H9 (cell line): ENCODE data around the gene LDB2. TPM values are rescaled to one million over a fixed set of nuclear protein-coding genes. Genes with fewer than 3 reads are reported as not detected.

Experiments
- DNase-seq: peaks from one replicate; pipeline ENCODE4 v3.0.0-alpha.2; 2017
- H2AFZ ChIP-seq: one replicate; pipeline ENCODE4 v1.6.1; 2013; ENCODE audit warnings: mild to moderate bottlenecking, low read length, control low read depth, moderate library complexity
- H2AK5ac ChIP-seq: 2 replicates; pipeline ENCODE4 v1.6.1; 2013; ENCODE audit warnings: low read length, control low read depth, mixed read lengths; ENCODE audit not compliant: insufficient read length
- H2BK120ac ChIP-seq: one replicate; pipeline ENCODE4 v1.6.1; 2013; ENCODE audit warnings: low read depth, mild to moderate bottlenecking, low read length, control low read depth, inconsistent platforms; ENCODE audit not compliant: poor library complexity, severe bottlenecking
- H2BK12ac ChIP-seq: 2 replicates; pipeline ENCODE4 v1.6.1; 2013; ENCODE audit warnings: low read length, control low read depth, mixed read lengths, low read depth; ENCODE audit not compliant: insufficient read length
- H2BK15ac ChIP-seq: 2 replicates; pipeline ENCODE4 v1.6.1; 2013; ENCODE audit warnings: low read depth, low read length, control low read depth
- H2BK20ac ChIP-seq: one replicate; pipeline ENCODE4 v1.6.1; 2013; ENCODE audit warnings: low read depth, mild to moderate bottlenecking, low read length, control low read depth, inconsistent platforms; ENCODE audit not compliant: poor library complexity, severe bottlenecking
- H2BK5ac ChIP-seq: 2 replicates; pipeline ENCODE4 v1.6.1; 2013; ENCODE audit warnings: low read length, control low read depth, mixed read lengths; ENCODE audit not compliant: insufficient read length
- H3K14ac ChIP-seq: 2 replicates; pipeline ENCODE4 v1.6.1; 2013; ENCODE audit warnings: low read length, control low read depth; ENCODE audit not compliant: insufficient read depth
- H3K18ac ChIP-seq: 2 replicates; pipeline ENCODE4 v1.6.1; 2013; ENCODE audit warnings: low read depth, mild to moderate bottlenecking, mixed read lengths, low read length, control low read depth; ENCODE audit not compliant: insufficient read length
- H3K23ac ChIP-seq: 2 replicates; pipeline ENCODE4 v1.6.1; 2013; ENCODE audit warnings: low read length, control low read depth, mixed read lengths, low read depth; ENCODE audit not compliant: insufficient read length
- H3K23me2 ChIP-seq: 2 replicates; pipeline ENCODE4 v1.6.1; 2013; ENCODE audit warnings: low read depth, mild to moderate bottlenecking, mixed read lengths, low read length, control low read depth; ENCODE audit not compliant: insufficient read length, poor library complexity, severe bottlenecking
- H3K27ac ChIP-seq: 2 replicates; pipeline ENCODE4 v1.5.1; 2013; ENCODE audit warnings: low read length, control low read depth, mixed read lengths, low read depth; ENCODE audit not compliant: insufficient read length
- H3K27me3 ChIP-seq: 2 replicates; pipeline ENCODE4 v1.6.1; 2013; ENCODE audit warnings: low read length, control low read depth, inconsistent platforms; ENCODE audit not compliant: insufficient read depth
- H3K4ac ChIP-seq: 2 replicates; pipeline ENCODE4 v1.6.1; 2013; ENCODE audit warnings: low read depth, mild to moderate bottlenecking, control low read depth, inconsistent platforms, low read length, moderate library complexity
- H3K4me1 ChIP-seq: 2 replicates; pipeline ENCODE4 v1.6.1; 2013; ENCODE audit warnings: low read length, control low read depth, inconsistent platforms; ENCODE audit not compliant: insufficient read depth
- H3K4me2 ChIP-seq: 2 replicates; pipeline ENCODE4 v1.6.1; 2013; ENCODE audit warnings: low read length, control low read depth, mixed read lengths; ENCODE audit not compliant: insufficient read length, insufficient read depth
- H3K56ac ChIP-seq: 2 replicates; pipeline ENCODE4 v1.6.1; 2013; ENCODE audit warnings: low read depth, mild to moderate bottlenecking, mixed read lengths, low read length, control low read depth; ENCODE audit not compliant: insufficient read length
- H3K79me1 ChIP-seq: 2 replicates; pipeline ENCODE4 v1.6.1; 2013; ENCODE audit warnings: low read depth, mild to moderate bottlenecking, moderate library complexity, low read length, control low read depth, inconsistent platforms; ENCODE audit not compliant: insufficient read depth, poor library complexity, severe bottlenecking
- H3K79me2 ChIP-seq: 2 replicates; pipeline ENCODE4 v1.6.1; 2013; ENCODE audit warnings: low read length, control low read depth, inconsistent platforms; ENCODE audit not compliant: insufficient read depth
- H3K9ac ChIP-seq: 2 replicates; pipeline ENCODE4 v1.6.1; 2013; ENCODE audit warnings: low read length, control low read depth, mixed read lengths; ENCODE audit not compliant: insufficient read length; ENCODE audit errors: extremely low read depth
- H3K9me3 ChIP-seq: one replicate; pipeline ENCODE4 v1.6.1; 2013; ENCODE audit warnings: low read depth, low read length, inconsistent platforms; ENCODE audit not compliant: control insufficient read depth
- H3T11ph ChIP-seq: one replicate; pipeline ENCODE4 v1.6.1; 2013; ENCODE audit warnings: mild to moderate bottlenecking, low read length, control low read depth, inconsistent platforms
- H4K20me1 ChIP-seq: one replicate; pipeline ENCODE4 v1.6.1; 2013; ENCODE audit not compliant: control insufficient read depth, insufficient read length, insufficient read depth
- H4K5ac ChIP-seq: 2 replicates; pipeline ENCODE4 v1.6.1; 2013; ENCODE audit warnings: low read depth, mild to moderate bottlenecking, mixed read lengths, low read length, control low read depth; ENCODE audit not compliant: insufficient read length
- H4K8ac ChIP-seq: replicated peaks from 2 replicates; pipeline ENCODE4 v1.6.1; 2013; ENCODE audit warnings: low read length, control low read depth, mixed read lengths, low read depth; ENCODE audit not compliant: insufficient read length
- H4K91ac ChIP-seq: 2 replicates; pipeline ENCODE4 v1.6.1; 2013; ENCODE audit warnings: low read depth, mild to moderate bottlenecking, moderate library complexity, mixed read lengths, low read length, control low read depth; ENCODE audit not compliant: insufficient read length
- H3K27ac Mint-ChIP-seq, 3 experiments: 2 replicates in 2 of 3; 3 replicates in 1 of 3; pipeline ENCODE4 v1.8.0; 2020 to 2021; ENCODE audit warnings: mixed read lengths in 3 of 3, mild to moderate bottlenecking in 1 of 3, moderate library complexity in 1 of 3
- H3K27me3 Mint-ChIP-seq: 2 replicates; pipeline ENCODE4 v1.8.0; 2021; ENCODE audit warnings: low read depth, mild to moderate bottlenecking, moderate library complexity, mixed read lengths
- H3K36me3 Mint-ChIP-seq, 3 experiments: 2 replicates in 2 of 3; 3 replicates in 1 of 3; pipeline ENCODE4 v1.8.0; 2020 to 2021; ENCODE audit warnings: low read depth in 3 of 3, mixed read lengths in 3 of 3; ENCODE audit not compliant: insufficient read depth in 1 of 3
- H3K4me1 Mint-ChIP-seq, 2 experiments: 2 replicates each; pipeline ENCODE4 v1.8.0; 2020; ENCODE audit warnings: mixed read lengths in 2 of 2
- H3K4me3 Mint-ChIP-seq, 2 experiments: 2 replicates in 1 of 2; 3 replicates in 1 of 2; pipeline ENCODE4 v1.8.0; 2020 to 2021; ENCODE audit warnings: mild to moderate bottlenecking in 2 of 2, mixed read lengths in 2 of 2, moderate library complexity in 1 of 2
- H3K9me3 Mint-ChIP-seq, 2 experiments: 2 replicates in 1 of 2; 3 replicates in 1 of 2; pipeline ENCODE4 v1.8.0; 2020; ENCODE audit warnings: mild to moderate bottlenecking in 2 of 2, mixed read lengths in 2 of 2, moderate library complexity in 1 of 2
- CTCF ChIP-seq: fragments of 200-600 bp; sonication (generic); conservative IDR thresholded peaks from 3 replicates; pipeline ENCODE4 v1.8.0; 2021; ENCODE audit warnings: antibody characterized with exemption, mild to moderate bottlenecking
- WGBS: extraction: QIAGEN DNeasy Blood & Tissue Kit; methylation state at CpG from one replicate; pipeline ENCODE4 v1.1.7; 2013; ENCODE audit warnings: missing lambda C conversion rate, low lambda C conversion rate, mixed read lengths; ENCODE audit not compliant: insufficient read length; ENCODE audit errors: extremely low coverage; 5-methylcytosine and 5-hydroxymethylcytosine counted together
- total RNA-seq: library from RNA; stranded (reverse); gene quantifications from 2 replicates; pipeline ENCODE4 v1.2.1, GENCODE V29; 2021

LDB2 gene
- total RNA-seq, 1 experiment from 2014 or later, result 22.5 TPM

GRCh38 chr4:16758255-16758654, 140.2 kb downstream of the LDB2 start:
- no peak overlapping the region for H3K18ac ChIP-seq
- H4K8ac ChIP-seq, result no peak overlapping the region
- H3K27ac Mint-ChIP-seq, result no peak overlapping the region
- H3K9me3 Mint-ChIP-seq, result no peaks in the 10 kb centered on the region
- DNase-seq, result no peak
- H3K36me3 Mint-ChIP-seq, result peaks cover 6 to 13% (median 10%) of the 10 kb centered on the region in 3 experiments; a peak in 5 of 7 replicates
- H3K27ac ChIP-seq, result no peak overlapping the region
- H3T11ph ChIP-seq, result no peak overlapping the region
- no peak overlapping the region for H4K5ac ChIP-seq
- no peak overlapping the region for H4K91ac ChIP-seq
- H2BK5ac ChIP-seq, result no peak overlapping the region
- no peak overlapping the region for H3K4me2 ChIP-seq
- H2AFZ ChIP-seq, result no peak overlapping the region
- H4K20me1 ChIP-seq, result no peaks in the 10 kb centered on the region
- no peaks in the 10 kb centered on the region for H3K79me1 ChIP-seq
- peaks cover 6% of the 10 kb centered on the region; the same call in 1 of the 2 replicates for H3K4me1 ChIP-seq
- no peaks in the 10 kb centered on the region for H3K79me2 ChIP-seq
- no peak overlapping the region for H2BK15ac ChIP-seq
- no peak overlapping the region for H3K23ac ChIP-seq
- no peak overlapping the region for H3K9ac ChIP-seq
- H3K27me3 ChIP-seq, result no peaks in the 10 kb centered on the region
- H3K27me3 Mint-ChIP-seq, result no peaks in the 10 kb centered on the region
- peaks cover 35 to 38% of the 10 kb centered on the region in 2 experiments for H3K4me1 Mint-ChIP-seq
- H3K56ac ChIP-seq, result no peak overlapping the region
- WGBS, result no CpG with 5 or more reads among the region's 2 CpGs
- H3K4me3 Mint-ChIP-seq, result no peak overlapping the region
- H2AK5ac ChIP-seq, result no peak overlapping the region
- no peaks in the 10 kb centered on the region for H3K9me3 ChIP-seq
- no peak overlapping the region for H3K14ac ChIP-seq
- no peak overlapping the region for H3K4ac ChIP-seq
- H3K23me2 ChIP-seq, result no peaks in the 10 kb centered on the region
- H2BK12ac ChIP-seq, result no peak overlapping the region
- TF ChIP-seq CTCF, result no peak
- H2BK20ac ChIP-seq, result no peak overlapping the region
- H2BK120ac ChIP-seq, result no peak overlapping the region
